ENCODE results near the gene ADTRP. TPM values are rescaled to one million over a fixed set of nuclear protein-coding genes. Genes with fewer than 3 reads are reported as not detected.

The ADTRP gene
- total and polyA plus RNA-seq, 2 donors = 7.0 to 7.7 TPM

- H3K36me3 ChIP-seq (ENCODE audit: control insufficient read depth in 2 of 2, insufficient read depth in 2 of 2, low read length in 1 of 2) = no peaks in the 10 kb centered on the region
- H3K27ac ChIP-seq (ENCODE audit: low read depth in 1 of 2, low read length in 1 of 2) = no peak overlapping the region
- H3K27me3 ChIP-seq (ENCODE audit: control insufficient read depth in 2 of 2, insufficient read depth in 1 of 2, low read length in 1 of 2) = no peaks in the 10 kb centered on the region
- H3K9me3 ChIP-seq (ENCODE audit: control insufficient read depth in 2 of 2, insufficient read depth in 1 of 2, low read length in 1 of 2) = peaks cover 0 to 1% of the 10 kb centered on the region in 2 donors
- 92% methylated on average over 6 of the region's 6 CpGs for WGBS
- H3K4me3 ChIP-seq (ENCODE audit: low read length in 2 of 2) = no peak overlapping the region
- H3K4me1 ChIP-seq (ENCODE audit: control insufficient read depth in 2 of 2, insufficient read depth in 2 of 2, low read length in 2 of 2) = peaks cover 0 to 30% of the 10 kb centered on the region in 2 donors
- no peak for DNase-seq (ENCODE audit: low read depth in 6 of 9, low spot score in 9 of 9)
Observed at GRCh38 chr6:11783524-11784064, 5.0 kb upstream of the ADTRP start.

GRCh38 chr6:11782524-11782923, 3.9 kb upstream of the ADTRP start:
- Histone ChIP-seq H3K4me3 (ENCODE audit: low read length in 2 of 2) (no peak overlapping the region), H3K36me3 (ENCODE audit: control insufficient read depth in 2 of 2, insufficient read depth in 2 of 2, low read length in 1 of 2) (no peaks in the 10 kb centered on the region), H3K27ac (ENCODE audit: low read depth in 1 of 2, low read length in 1 of 2) (no peak overlapping the region), H3K9me3 (ENCODE audit: control insufficient read depth in 2 of 2, insufficient read depth in 1 of 2, low read length in 1 of 2) (peaks cover 0 to 1% of the 10 kb centered on the region in 2 donors), H3K27me3 (ENCODE audit: control insufficient read depth in 2 of 2, insufficient read depth in 1 of 2, low read length in 1 of 2) (no peaks in the 10 kb centered on the region), H3K4me1 (ENCODE audit: control insufficient read depth in 2 of 2, insufficient read depth in 2 of 2, low read length in 2 of 2) (peaks cover 0 to 21% of the 10 kb centered on the region in 2 donors)
- no peak for DNase-seq (ENCODE audit: low read depth in 6 of 9, low spot score in 9 of 9)
- WGBS = 86% methylated on average over 4 of the region's 4 CpGs

- Histone ChIP-seq H3K27ac (ENCODE audit: low read depth in 1 of 2, low read length in 1 of 2) (no peak overlapping the region), H3K36me3 (ENCODE audit: control insufficient read depth in 2 of 2, insufficient read depth in 2 of 2, low read length in 1 of 2) (no peaks in the 10 kb centered on the region), H3K4me1 (ENCODE audit: control insufficient read depth in 2 of 2, insufficient read depth in 2 of 2, low read length in 2 of 2) (peaks cover 0 to 3% of the 10 kb centered on the region in 2 donors), H3K27me3 (ENCODE audit: control insufficient read depth in 2 of 2, insufficient read depth in 1 of 2, low read length in 1 of 2) (no peaks in the 10 kb centered on the region), H3K4me3 (ENCODE audit: low read length in 2 of 2) (no peak overlapping the region), H3K9me3 (ENCODE audit: control insufficient read depth in 2 of 2, insufficient read depth in 1 of 2, low read length in 1 of 2) (no peaks in the 10 kb centered on the region)
- DNase-seq (ENCODE audit: low read depth in 6 of 9, low spot score in 9 of 9) = no peak
- WGBS = 91% methylated on average over 2 of the region's 2 CpGs
Observed at GRCh38 chr6:11780097-11780428, 1.5 kb upstream of the ADTRP start.

- Histone ChIP-seq H3K27me3 (ENCODE audit: control insufficient read depth in 2 of 2, insufficient read depth in 1 of 2, low read length in 1 of 2) (no peaks in the 10 kb centered on the region), H3K4me1 (ENCODE audit: control insufficient read depth in 2 of 2, insufficient read depth in 2 of 2, low read length in 2 of 2) (peaks cover 0 to 3% of the 10 kb centered on the region in 2 donors), H3K4me3 (ENCODE audit: low read length in 2 of 2) (no peak overlapping the region), H3K9me3 (ENCODE audit: control insufficient read depth in 2 of 2, insufficient read depth in 1 of 2, low read length in 1 of 2) (peaks cover 0 to 3% of the 10 kb centered on the region in 2 donors), H3K36me3 (ENCODE audit: control insufficient read depth in 2 of 2, insufficient read depth in 2 of 2, low read length in 1 of 2) (no peaks in the 10 kb centered on the region), H3K27ac (ENCODE audit: low read depth in 1 of 2, low read length in 1 of 2) (no peak overlapping the region)
- no peak for DNase-seq (ENCODE audit: low read depth in 6 of 9, low spot score in 9 of 9)
- 95% methylated on average over 6 of the region's 6 CpGs for WGBS
Observed at GRCh38 chr6:11779329-11780096, 910 bp upstream of the ADTRP start.

- DNase-seq (ENCODE audit: low read depth in 6 of 9, low spot score in 9 of 9) = no peak
- H3K4me1 ChIP-seq (ENCODE audit: control insufficient read depth in 2 of 2, insufficient read depth in 2 of 2, low read length in 2 of 2) = peaks cover 0 to 7% of the 10 kb centered on the region in 2 donors
- peaks cover 0 to 3% of the 10 kb centered on the region in 2 donors for H3K9me3 ChIP-seq (ENCODE audit: control insufficient read depth in 2 of 2, insufficient read depth in 1 of 2, low read length in 1 of 2)
- H3K27me3 ChIP-seq (ENCODE audit: control insufficient read depth in 2 of 2, insufficient read depth in 1 of 2, low read length in 1 of 2) = no peaks in the 10 kb centered on the region
- no peak overlapping the region for H3K27ac ChIP-seq (ENCODE audit: low read depth in 1 of 2, low read length in 1 of 2)
- 97% methylated on average over 2 of the region's 2 CpGs for WGBS
- H3K36me3 ChIP-seq (ENCODE audit: control insufficient read depth in 2 of 2, insufficient read depth in 2 of 2, low read length in 1 of 2) = no peaks in the 10 kb centered on the region
- H3K4me3 ChIP-seq (ENCODE audit: low read length in 2 of 2) = no peak overlapping the region
Observed at GRCh38 chr6:11778036-11778435, 567 bp downstream of the ADTRP start.

GRCh38 chr6:11775791-11776409, 2.7 kb downstream of the ADTRP start:
- H3K27ac ChIP-seq (ENCODE audit: low read depth in 1 of 2, low read length in 1 of 2) = no peak overlapping the region
- H3K4me1 ChIP-seq (ENCODE audit: control insufficient read depth in 2 of 2, insufficient read depth in 2 of 2, low read length in 2 of 2) = peaks cover 0 to 12% of the 10 kb centered on the region in 2 donors
- 97% methylated on average over 8 of the region's 8 CpGs for WGBS
- H3K27me3 ChIP-seq (ENCODE audit: control insufficient read depth in 2 of 2, insufficient read depth in 1 of 2, low read length in 1 of 2) = no peaks in the 10 kb centered on the region
- H3K36me3 ChIP-seq (ENCODE audit: control insufficient read depth in 2 of 2, insufficient read depth in 2 of 2, low read length in 1 of 2) = no peaks in the 10 kb centered on the region
- no peak for DNase-seq (ENCODE audit: low read depth in 6 of 9, low spot score in 9 of 9)
- H3K4me3 ChIP-seq (ENCODE audit: low read length in 2 of 2) = no peak overlapping the region
- peaks cover 0 to 3% of the 10 kb centered on the region in 2 donors for H3K9me3 ChIP-seq (ENCODE audit: control insufficient read depth in 2 of 2, insufficient read depth in 1 of 2, low read length in 1 of 2)

GRCh38 chr6:11774426-11774825, 4.2 kb downstream of the ADTRP start:
- Histone ChIP-seq H3K4me1 (ENCODE audit: control insufficient read depth in 2 of 2, insufficient read depth in 2 of 2, low read length in 2 of 2) (peaks cover 0 to 23% of the 10 kb centered on the region in 2 donors), H3K4me3 (ENCODE audit: low read length in 2 of 2) (no peak overlapping the region), H3K27me3 (ENCODE audit: control insufficient read depth in 2 of 2, insufficient read depth in 1 of 2, low read length in 1 of 2) (no peaks in the 10 kb centered on the region), H3K27ac (ENCODE audit: low read depth in 1 of 2, low read length in 1 of 2) (no peak overlapping the region), H3K36me3 (ENCODE audit: control insufficient read depth in 2 of 2, insufficient read depth in 2 of 2, low read length in 1 of 2) (no peaks in the 10 kb centered on the region), H3K9me3 (ENCODE audit: control insufficient read depth in 2 of 2, insufficient read depth in 1 of 2, low read length in 1 of 2) (peaks cover 0 to 3% of the 10 kb centered on the region in 2 donors)
- DNase-seq (ENCODE audit: low read depth in 6 of 9, low spot score in 9 of 9) = no peak
- 64% methylated on average over 4 of the region's 4 CpGs for WGBS

- WGBS = 96% methylated on average over 2 of the region's 2 CpGs
- H3K36me3 ChIP-seq (ENCODE audit: control insufficient read depth in 2 of 2, insufficient read depth in 2 of 2, low read length in 1 of 2) = no peaks in the 10 kb centered on the region
- DNase-seq (ENCODE audit: low read depth in 6 of 9, low spot score in 9 of 9) = no peak
- H3K4me3 ChIP-seq (ENCODE audit: low read length in 2 of 2) = no peak overlapping the region
- no peaks in the 10 kb centered on the region for H3K27me3 ChIP-seq (ENCODE audit: control insufficient read depth in 2 of 2, insufficient read depth in 1 of 2, low read length in 1 of 2)
- H3K9me3 ChIP-seq (ENCODE audit: control insufficient read depth in 2 of 2, insufficient read depth in 1 of 2, low read length in 1 of 2) = peaks cover 0 to 3% of the 10 kb centered on the region in 2 donors
- peak overlapping the region in 1 of 2 donors; percentile 55 for H3K27ac ChIP-seq (ENCODE audit: low read depth in 1 of 2, low read length in 1 of 2)
- peaks cover 0 to 28% of the 10 kb centered on the region in 2 donors for H3K4me1 ChIP-seq (ENCODE audit: control insufficient read depth in 2 of 2, insufficient read depth in 2 of 2, low read length in 2 of 2)
Observed at GRCh38 chr6:11773581-11773980, 5.0 kb downstream of the ADTRP start.

GRCh38 chr6:11773013-11773412, 5.6 kb downstream of the ADTRP start:
- Histone ChIP-seq H3K4me3 (ENCODE audit: low read length in 2 of 2) (no peak overlapping the region), H3K27me3 (ENCODE audit: control insufficient read depth in 2 of 2, insufficient read depth in 1 of 2, low read length in 1 of 2) (no peaks in the 10 kb centered on the region), H3K36me3 (ENCODE audit: control insufficient read depth in 2 of 2, insufficient read depth in 2 of 2, low read length in 1 of 2) (no peaks in the 10 kb centered on the region), H3K9me3 (ENCODE audit: control insufficient read depth in 2 of 2, insufficient read depth in 1 of 2, low read length in 1 of 2) (peaks cover 0 to 3% of the 10 kb centered on the region in 2 donors), H3K4me1 (ENCODE audit: control insufficient read depth in 2 of 2, insufficient read depth in 2 of 2, low read length in 2 of 2) (peaks cover 0 to 28% of the 10 kb centered on the region in 2 donors), H3K27ac (ENCODE audit: low read depth in 1 of 2, low read length in 1 of 2) (peak overlapping the region in 1 of 2 donors; percentile 58)
- DNase-seq (ENCODE audit: low read depth in 6 of 9, low spot score in 9 of 9) = no peak
- WGBS = 93% methylated on average over 5 of the region's 5 CpGs
